GM12878 (cell line): Measurements from ENCODE around the gene ITIH5. TPM values are rescaled to one million over a fixed set of nuclear protein-coding genes. Genes with fewer than 3 reads are reported as not detected.
A peak's percentile ranks its signal among the peaks of the same experiment; 100 is the strongest.

Experiments
- ATAC-seq: fragments of 200-7000 bp; cut with Tn5 transposase; 3 replicates; pipeline ENCODE4 v1.9.1; 2020; ENCODE audit warnings: mild to moderate bottlenecking, moderate library complexity
- BruUV-seq: library from RNA; stranded (reverse); fragments of 400-500 nt; replicated peaks from 2 replicates; lab custom pipeline; 2021; lab: Mats Ljungman, UMichigan
- CTCF ChIA-PET: fragments of 300-600 bp; sonication (Branson Sonifier 250); formaldehyde crosslinking; extraction: SDS; loops from one replicate; lab custom pipeline; 2021; ENCODE audit warnings: inconsistent platforms; lab: Yijun Ruan, JAX
- POLR2A ChIA-PET: fragments of 350-600 bp; formaldehyde crosslinking; extraction: SDS; loops from one replicate; lab custom pipeline; 2021; ENCODE audit warnings: inconsistent platforms; lab: Charles Lee
- RAD21 ChIA-PET: fragments of 300-600 bp; sonication (Branson Sonifier 250); formaldehyde crosslinking; loops from one replicate; lab custom pipeline; 2023; ENCODE audit warnings: antibody characterized with exemption; ENCODE audit not compliant: unreplicated experiment; lab: Charles Lee
- SMC1A ChIA-PET: fragments of 300-600 bp; sonication (Branson Sonifier 250); formaldehyde crosslinking; loops from one replicate; lab custom pipeline; 2023; ENCODE audit not compliant: unreplicated experiment, uncharacterized antibody; lab: Charles Lee
- DNase-seq: peaks from one replicate; pipeline ENCODE4 v3.0.0-alpha.2; 2011; ENCODE audit warnings: low read depth, low spot score
- FAIRE-seq: peaks from 3 replicates; lab custom pipeline; 2011; peaks lifted over from hg19 to GRCh38; lab: Jason Lieb, UNC
- H2AFZ ChIP-seq: 2 replicates; pipeline ENCODE4 v1.6.0; 2011; ENCODE audit warnings: low read depth, low read length, control low read depth; ENCODE audit not compliant: control insufficient read depth
- H3K27ac ChIP-seq: 2 replicates; pipeline ENCODE4 v1.5.1; 2011; ENCODE audit warnings: control low read depth; ENCODE audit not compliant: control insufficient read depth, insufficient read depth
- H3K27me3 ChIP-seq, 2 experiments: replicated peaks in 1 of 2; 2 replicates each; pipeline versions ENCODE4 v1.6.0 to v1.6.1; 2011; ENCODE audit warnings: low read length in 1 of 2; ENCODE audit not compliant: control insufficient read depth in 2 of 2, insufficient read depth in 2 of 2
- H3K36me3 ChIP-seq, 2 experiments: 2 replicates each; pipeline ENCODE4 v1.5.1; 2011; ENCODE audit warnings: low read length in 1 of 2; ENCODE audit not compliant: control insufficient read depth in 2 of 2, insufficient read depth in 2 of 2
- H3K4me1 ChIP-seq: 2 replicates; pipeline ENCODE4 v1.6.1; 2011; ENCODE audit warnings: mild to moderate bottlenecking, low read length, moderate library complexity, mixed read lengths; ENCODE audit not compliant: control insufficient read depth, insufficient read depth
- H3K4me2 ChIP-seq: 2 replicates; pipeline ENCODE4 v1.6.0; 2011; ENCODE audit warnings: control low read depth; ENCODE audit not compliant: control insufficient read depth, insufficient read depth
- H3K4me3 ChIP-seq: fragments of 200-600 bp; sonication (generic); 2 replicates; pipeline ENCODE4 v1.5.1; 2016
- H3K79me2 ChIP-seq: 2 replicates; pipeline ENCODE4 v1.6.0; 2011; ENCODE audit warnings: low read length; ENCODE audit not compliant: control insufficient read depth, insufficient read depth
- H3K9ac ChIP-seq: 2 replicates; pipeline ENCODE4 v1.8.0; 2011; ENCODE audit warnings: low read length, control low read depth, mixed read lengths; ENCODE audit not compliant: control insufficient read depth, insufficient read depth
- H3K9me3 ChIP-seq: replicated peaks from 3 replicates; pipeline ENCODE4 v1.5.1; 2011; ENCODE audit warnings: mild to moderate bottlenecking, low read length; ENCODE audit not compliant: control insufficient read depth, insufficient read depth
- H4K20me1 ChIP-seq: 2 replicates; pipeline ENCODE4 v1.6.0; 2011; ENCODE audit not compliant: control insufficient read depth, insufficient read depth
- CBX5 ChIP-seq: sonication (generic); IDR thresholded peaks from 2 replicates; pipeline ENCODE4 v1.6.1; 2016; ENCODE audit warnings: low read depth, moderate library complexity, mild to moderate bottlenecking, inconsistent platforms
- CREM ChIP-seq: IDR thresholded peaks from 2 replicates; pipeline ENCODE4 v1.6.1; 2014; ENCODE audit warnings: antibody characterized with exemption, low read depth
- HDAC2 ChIP-seq: fragments of 200-600 bp; sonication (generic); IDR thresholded peaks from 2 replicates; pipeline ENCODE4 v1.6.1; 2017
- IKZF1 ChIP-seq: fragments of 450-650 bp; conservative IDR thresholded peaks from 2 replicates; pipeline ENCODE4 v1.6.1; 2017; ENCODE audit warnings: antibody characterized with exemption, mild to moderate bottlenecking
- LARP7 ChIP-seq: fragments of 450-650 bp; IDR thresholded peaks from 2 replicates; pipeline ENCODE4 v1.6.1; 2017; ENCODE audit warnings: mild to moderate bottlenecking
- MTA3 ChIP-seq: IDR thresholded peaks from 2 replicates; pipeline ENCODE4 v1.6.1; 2012; ENCODE audit warnings: low read length, inconsistent platforms, borderline replicate concordance
- NFIC ChIP-seq: IDR thresholded peaks from 2 replicates; pipeline ENCODE4 v1.6.1; 2012; ENCODE audit warnings: low read depth, mild to moderate bottlenecking, inconsistent platforms, low read length, moderate library complexity
- NR2C1 ChIP-seq: fragments of 450-650 bp; IDR thresholded peaks from 2 replicates; pipeline ENCODE4 v1.6.1; 2017; ENCODE audit warnings: antibody characterized with exemption, mild to moderate bottlenecking, moderate library complexity
- RCOR1 ChIP-seq: conservative IDR thresholded peaks from 2 replicates; pipeline ENCODE4 v1.6.1; 2012; ENCODE audit warnings: low read depth, low read length, improper control_type of control experiment
- RFX5 ChIP-seq: IDR thresholded peaks from 2 replicates; pipeline ENCODE4 v1.6.1; 2011; ENCODE audit warnings: low read depth, low read length, improper control_type of control experiment
- SREBF1 ChIP-seq: IDR thresholded peaks from 2 replicates; pipeline ENCODE4 v1.6.1; 2012; ENCODE audit warnings: mild to moderate bottlenecking, low read length
- TARDBP ChIP-seq: IDR thresholded peaks from 2 replicates; pipeline ENCODE4 v1.6.1; 2016; ENCODE audit warnings: borderline replicate concordance
- WGBS: methylation state at CpG from one replicate; pipeline ENCODE4 v1.1.6; 2016; ENCODE audit warnings: low lambda C conversion rate; ENCODE audit not compliant: insufficient replicate concordance, insufficient coverage; ENCODE audit errors: missing lambda C conversion rate; 5-methylcytosine and 5-hydroxymethylcytosine counted together
- in situ Hi-C: fragments of 300-500 bp; cut with MboI; formaldehyde crosslinking; loops from 9 replicates; pipeline ENCODE4 v1.14.3; 2018; ENCODE audit warnings: mixed read lengths
- intact Hi-C: fragments of 100-400 bp; cut with micrococcal nuclease; formaldehyde crosslinking; loops from one replicate; pipeline ENCODE4 v1.14.2; 2022; ENCODE audit not compliant: unreplicated experiment
- polyA plus RNA-seq, 11 experiments: library from polyadenylated mRNA; depleted of rRNA in 4 of 11; unstranded in 6 of 11; stranded (reverse) in 5 of 11; fragments of >200 nt; fragmentation: Nextera tagmentation in 4 of 11; fragmentation: Illumina TruSeq in 1 of 11; extraction: Ambion mirVana in 4 of 11; extraction: Trizol in 1 of 11; gene quantifications; 1 replicate in 1 of 11; 2 replicates in 10 of 11; pipeline versions ENCODE4 v1.2.1 to v1.2.3, GENCODE V29; 2011 to 2016; ENCODE audit warnings: inconsistent platforms in 2 of 11, missing spikeins in 2 of 11, low read depth in 1 of 11
- total RNA-seq, 4 experiments: library from RNA; depleted of rRNA in 3 of 4; stranded (reverse); fragments of >200 nt in 3 of 4; fragmentation: Illumina TruSeq in 1 of 4; extraction: Trizol in 1 of 4; gene quantifications; 2 replicates each; pipeline versions ENCODE4 v1.2.1 to v1.2.3, GENCODE V29; 2013 to 2021
- TF ChIP-seq, protein P1 (sequence below): fragments of 450-650 bp; IDR thresholded peaks from 2 replicates; pipeline ENCODE4 v1.6.1; 2017; ENCODE audit warnings: mild to moderate bottlenecking, moderate library complexity
- TF ChIP-seq, protein P2 (sequence below): fragments of 450-650 bp; formaldehyde crosslinking; IDR thresholded peaks from 2 replicates; pipeline ENCODE4 v1.5.0; 2022; ENCODE audit warnings: mild to moderate bottlenecking, missing genetic modification characterization

The ITIH5 gene
- total and polyA plus RNA-seq, 10 of the 15 experiments (the other 5 are each of a cell fraction or from before 2014, with no cell fraction given) = 0.14 to 0.43 (median 0.21) TPM; not detected in 7

DNA sequence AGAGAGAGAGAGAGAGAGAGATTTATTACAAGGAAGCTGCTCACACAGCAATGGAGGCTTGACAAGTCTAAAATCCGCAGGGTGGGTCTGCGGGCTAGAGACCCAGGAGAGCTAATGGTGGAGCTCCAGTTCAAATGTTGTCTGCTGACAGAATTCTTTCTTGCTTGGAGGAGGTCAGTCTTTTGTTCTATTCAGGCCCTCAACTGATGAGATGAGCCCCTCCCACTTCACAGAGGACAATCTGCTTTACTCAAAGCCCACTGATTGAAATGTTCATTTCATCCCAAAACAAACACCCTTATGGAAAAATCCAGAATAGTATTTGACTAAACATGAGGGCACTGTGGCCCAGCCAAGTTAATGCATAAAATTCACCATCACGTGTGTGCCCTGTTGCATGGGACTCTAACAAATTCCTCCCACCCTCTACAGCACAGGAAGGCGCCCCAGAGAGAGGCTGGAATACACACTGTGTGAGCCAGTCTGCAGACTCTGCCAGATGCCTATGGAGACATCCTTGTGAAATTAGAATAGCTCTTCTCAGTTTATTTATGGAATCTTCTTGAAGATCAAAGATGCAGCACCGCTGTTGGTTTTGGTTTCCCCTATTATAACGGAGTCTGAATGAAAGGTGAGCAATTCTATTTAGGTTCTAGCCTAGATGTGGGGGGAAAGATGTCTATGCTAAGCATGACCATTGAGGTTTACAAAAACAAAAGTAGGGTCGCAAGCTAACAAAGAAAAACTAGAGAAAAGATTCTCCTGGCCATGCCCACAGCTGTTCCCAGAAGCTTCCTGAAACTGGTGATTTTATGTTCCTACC is 132.9 kb downstream of the ITIH5 start:
- DNase-seq (no peak), FAIRE-seq (no peak), ATAC-seq (peak; percentile 67)
- H4K20me1 ChIP-seq = no peaks in the 10 kb centered on the region
- no peaks in the 10 kb centered on the region for H3K36me3 ChIP-seq
- H3K27me3 ChIP-seq = no peaks in the 10 kb centered on the region
- no peak overlapping the region for H3K4me3 ChIP-seq
- intact Hi-C loops = no loop called here
- CTCF ChIA-PET = interaction anchor here (0.6 to 4.8 kb wide), 8 partner anchors 9 to 514 kb away, joined by 3 to 36 read pairs (median 4); no protein-coding TSS in a partner anchor
- H3K9me3 ChIP-seq = no peaks in the 10 kb centered on the region
- in situ Hi-C loops = no loop called here
- POLR2A ChIA-PET = interaction anchor here (1.5 kb wide), 1 partner anchor 8 kb away, joined by 8 read pairs; no protein-coding TSS in a partner anchor
- WGBS = 33% methylated on average over 7 of the region's 7 CpGs
- H2AFZ ChIP-seq = no peak overlapping the region
- H3K4me1 ChIP-seq = peaks cover 5% of the 10 kb centered on the region; the same call in 1 of the 2 replicates
- no peaks in the 10 kb centered on the region for H3K79me2 ChIP-seq
- RAD21 ChIA-PET = interaction anchor here (0.8 to 3.1 kb wide), 3 partner anchors 8 to 59 kb away, joined by 3 to 24 read pairs (median 3); no protein-coding TSS in a partner anchor
- SMC1A ChIA-PET = interaction anchor here (0.6 to 3.1 kb wide), 9 partner anchors 9 to 231 kb away, joined by 3 to 10 read pairs (median 3); no protein-coding TSS in a partner anchor
- no TSS peak for BruUV-seq
- no peak overlapping the region for H3K27ac ChIP-seq
- H3K4me2 ChIP-seq = peak overlapping the region; percentile 22; the same call in 1 of the 2 replicates
- H3K9ac ChIP-seq = no peak overlapping the region
- TF ChIP-seq RFX5 (no peak), LARP7 (no peak), RCOR1 (no peak), NFIC (no peak), SREBF1 (no peak), TARDBP (no peak), MTA3 (no peak), CREM (no peak), IKZF1 (no peak), NR2C1 (no peak), HDAC2 (no peak), CBX5 (no peak)
- TF ChIP-seq, protein P1, sequence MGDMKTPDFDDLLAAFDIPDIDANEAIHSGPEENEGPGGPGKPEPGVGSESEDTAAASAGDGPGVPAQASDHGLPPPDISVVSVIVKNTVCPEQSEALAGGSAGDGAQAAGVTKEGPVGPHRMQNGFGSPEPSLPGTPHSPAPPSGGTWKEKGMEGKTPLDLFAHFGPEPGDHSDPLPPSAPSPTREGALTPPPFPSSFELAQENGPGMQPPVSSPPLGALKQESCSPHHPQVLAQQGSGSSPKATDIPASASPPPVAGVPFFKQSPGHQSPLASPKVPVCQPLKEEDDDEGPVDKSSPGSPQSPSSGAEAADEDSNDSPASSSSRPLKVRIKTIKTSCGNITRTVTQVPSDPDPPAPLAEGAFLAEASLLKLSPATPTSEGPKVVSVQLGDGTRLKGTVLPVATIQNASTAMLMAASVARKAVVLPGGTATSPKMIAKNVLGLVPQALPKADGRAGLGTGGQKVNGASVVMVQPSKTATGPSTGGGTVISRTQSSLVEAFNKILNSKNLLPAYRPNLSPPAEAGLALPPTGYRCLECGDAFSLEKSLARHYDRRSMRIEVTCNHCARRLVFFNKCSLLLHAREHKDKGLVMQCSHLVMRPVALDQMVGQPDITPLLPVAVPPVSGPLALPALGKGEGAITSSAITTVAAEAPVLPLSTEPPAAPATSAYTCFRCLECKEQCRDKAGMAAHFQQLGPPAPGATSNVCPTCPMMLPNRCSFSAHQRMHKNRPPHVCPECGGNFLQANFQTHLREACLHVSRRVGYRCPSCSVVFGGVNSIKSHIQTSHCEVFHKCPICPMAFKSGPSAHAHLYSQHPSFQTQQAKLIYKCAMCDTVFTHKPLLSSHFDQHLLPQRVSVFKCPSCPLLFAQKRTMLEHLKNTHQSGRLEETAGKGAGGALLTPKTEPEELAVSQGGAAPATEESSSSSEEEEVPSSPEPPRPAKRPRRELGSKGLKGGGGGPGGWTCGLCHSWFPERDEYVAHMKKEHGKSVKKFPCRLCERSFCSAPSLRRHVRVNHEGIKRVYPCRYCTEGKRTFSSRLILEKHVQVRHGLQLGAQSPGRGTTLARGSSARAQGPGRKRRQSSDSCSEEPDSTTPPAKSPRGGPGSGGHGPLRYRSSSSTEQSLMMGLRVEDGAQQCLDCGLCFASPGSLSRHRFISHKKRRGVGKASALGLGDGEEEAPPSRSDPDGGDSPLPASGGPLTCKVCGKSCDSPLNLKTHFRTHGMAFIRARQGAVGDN = no peak
- TF ChIP-seq, protein P2, sequence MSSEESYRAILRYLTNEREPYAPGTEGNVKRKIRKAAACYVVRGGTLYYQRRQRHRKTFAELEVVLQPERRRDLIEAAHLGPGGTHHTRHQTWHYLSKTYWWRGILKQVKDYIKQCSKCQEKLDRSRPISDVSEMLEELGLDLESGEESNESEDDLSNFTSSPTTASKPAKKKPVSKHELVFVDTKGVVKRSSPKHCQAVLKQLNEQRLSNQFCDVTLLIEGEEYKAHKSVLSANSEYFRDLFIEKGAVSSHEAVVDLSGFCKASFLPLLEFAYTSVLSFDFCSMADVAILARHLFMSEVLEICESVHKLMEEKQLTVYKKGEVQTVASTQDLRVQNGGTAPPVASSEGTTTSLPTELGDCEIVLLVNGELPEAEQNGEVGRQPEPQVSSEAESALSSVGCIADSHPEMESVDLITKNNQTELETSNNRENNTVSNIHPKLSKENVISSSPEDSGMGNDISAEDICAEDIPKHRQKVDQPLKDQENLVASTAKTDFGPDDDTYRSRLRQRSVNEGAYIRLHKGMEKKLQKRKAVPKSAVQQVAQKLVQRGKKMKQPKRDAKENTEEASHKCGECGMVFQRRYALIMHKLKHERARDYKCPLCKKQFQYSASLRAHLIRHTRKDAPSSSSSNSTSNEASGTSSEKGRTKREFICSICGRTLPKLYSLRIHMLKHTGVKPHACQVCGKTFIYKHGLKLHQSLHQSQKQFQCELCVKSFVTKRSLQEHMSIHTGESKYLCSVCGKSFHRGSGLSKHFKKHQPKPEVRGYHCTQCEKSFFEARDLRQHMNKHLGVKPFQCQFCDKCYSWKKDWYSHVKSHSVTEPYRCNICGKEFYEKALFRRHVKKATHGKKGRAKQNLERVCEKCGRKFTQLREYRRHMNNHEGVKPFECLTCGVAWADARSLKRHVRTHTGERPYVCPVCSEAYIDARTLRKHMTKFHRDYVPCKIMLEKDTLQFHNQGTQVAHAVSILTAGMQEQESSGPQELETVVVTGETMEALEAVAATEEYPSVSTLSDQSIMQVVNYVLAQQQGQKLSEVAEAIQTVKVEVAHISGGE = no peak
